RWPE2 (cell line): ENCODE results near the gene AQP6.

ENCODE experiments used
- ATAC-seq: fragments of 200-7000 bp; cut with Tn5 transposase; 3 replicates; pipeline ENCODE4 v1.9.1; 2021; ENCODE audit warnings: low read depth
- DNase-seq: peaks from one replicate; pipeline ENCODE4 v3.0.0-alpha.2; 2020; ENCODE audit warnings: low spot score
- H3K27ac ChIP-seq: fragments of 450-650 bp; 2 replicates; pipeline ENCODE4 v1.5.1; 2017; ENCODE audit warnings: mild to moderate bottlenecking; ENCODE audit not compliant: poor library complexity, severe bottlenecking
- H3K27me3 ChIP-seq: fragments of 250-450 bp; sonication (Bioruptor Pico); 2 replicates; pipeline ENCODE4 v1.5.1; 2021; ENCODE audit warnings: mild to moderate bottlenecking, moderate library complexity; ENCODE audit not compliant: insufficient read depth, poor library complexity, severe bottlenecking
- H3K36me3 ChIP-seq: fragments of 250-450 bp; sonication (Bioruptor Pico); 2 replicates; pipeline ENCODE4 v1.5.1; 2020; ENCODE audit warnings: low read depth, mild to moderate bottlenecking, moderate library complexity
- H3K4me1 ChIP-seq: fragments of 250-450 bp; sonication (Bioruptor Pico); 2 replicates; pipeline ENCODE4 v1.5.1; 2021; ENCODE audit warnings: mild to moderate bottlenecking, moderate library complexity; ENCODE audit not compliant: insufficient read depth, poor library complexity, severe bottlenecking
- H3K4me3 ChIP-seq: fragments of 250-450 bp; sonication (Bioruptor Pico); 2 replicates; pipeline ENCODE4 v1.5.1; 2021; ENCODE audit warnings: mild to moderate bottlenecking, moderate library complexity; ENCODE audit not compliant: severe bottlenecking
- H3K9me3 ChIP-seq: fragments of 250-450 bp; sonication (Bioruptor Pico); 2 replicates; pipeline ENCODE4 v1.5.1; 2021; ENCODE audit warnings: mild to moderate bottlenecking, moderate library complexity; ENCODE audit not compliant: severe bottlenecking
- CTCF ChIP-seq: fragments of 450-650 bp; IDR thresholded peaks from one replicate; pipeline ENCODE4 v1.5.1; 2017; ENCODE audit warnings: mild to moderate bottlenecking, moderate library complexity; ENCODE audit not compliant: poor library complexity, severe bottlenecking

The AQP6 gene

GRCh38 chr12:50014342-50014741 is 41.6 kb downstream of the AQP6 start:
- peaks cover 73% of the 10 kb centered on the region for H3K36me3 ChIP-seq
- peaks cover 13% of the 10 kb centered on the region for H3K4me1 ChIP-seq
- H3K27me3 ChIP-seq, result no peaks in the 10 kb centered on the region
- no peaks in the 10 kb centered on the region for H3K9me3 ChIP-seq
- DNase-seq (no peak), ATAC-seq (no peak)
- no peak for TF ChIP-seq CTCF
- no peak overlapping the region for H3K4me3 ChIP-seq
- no peak overlapping the region for H3K27ac ChIP-seq

DNA sequence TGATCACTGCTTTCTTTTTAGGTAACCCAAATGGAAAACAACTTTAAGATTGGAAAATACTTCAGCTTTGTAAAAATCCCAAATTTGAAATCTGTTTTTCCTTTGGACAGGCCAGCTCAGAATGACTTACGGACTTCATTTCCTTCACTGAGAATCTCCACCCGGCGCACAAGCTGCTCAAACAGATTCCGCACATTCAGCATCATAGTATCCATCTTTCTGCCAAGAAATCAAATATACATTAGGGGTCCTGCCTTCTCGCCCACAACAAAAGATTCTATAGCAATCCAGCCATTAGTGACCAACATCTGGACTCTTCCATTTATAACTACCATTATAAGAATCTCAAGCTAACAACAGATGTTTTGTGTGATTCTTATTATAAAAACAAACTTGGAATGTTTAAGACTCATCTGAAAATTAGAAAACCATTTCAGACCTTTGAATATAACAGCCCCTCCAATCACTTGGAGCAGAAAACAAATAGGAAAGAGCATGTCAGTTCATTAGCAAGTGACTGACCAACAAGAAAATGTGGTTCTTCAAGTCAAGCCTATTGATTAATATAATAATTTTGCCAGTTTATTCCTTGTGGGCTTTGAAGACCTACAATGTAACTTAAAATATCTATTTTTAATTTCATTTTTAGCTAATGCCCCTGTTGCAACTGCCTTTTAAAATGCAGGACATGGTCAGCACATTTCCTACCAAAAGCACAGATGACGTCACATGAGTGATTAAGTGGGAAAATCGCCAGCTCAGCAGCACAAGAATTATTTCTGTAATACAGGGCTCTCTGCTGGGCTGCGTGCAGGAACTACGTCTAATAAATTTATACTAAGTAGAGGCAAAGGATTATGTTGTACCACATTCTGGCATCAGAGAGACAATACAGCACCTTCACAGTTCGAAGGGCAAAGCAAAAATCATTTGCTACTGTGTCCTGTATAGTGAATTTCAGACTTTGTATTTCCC is 44.0 kb downstream of the AQP6 start:
- Histone ChIP-seq H3K4me1 (peaks cover 13% of the 10 kb centered on the region), H3K9me3 (no peaks in the 10 kb centered on the region), H3K4me3 (no peak overlapping the region), H3K27me3 (no peaks in the 10 kb centered on the region), H3K36me3 (peaks cover 57% of the 10 kb centered on the region), H3K27ac (peak overlapping the region; percentile 5)
- ATAC-seq, result no peak
- no peak for TF ChIP-seq CTCF
- DNase-seq, result no peak

DNA sequence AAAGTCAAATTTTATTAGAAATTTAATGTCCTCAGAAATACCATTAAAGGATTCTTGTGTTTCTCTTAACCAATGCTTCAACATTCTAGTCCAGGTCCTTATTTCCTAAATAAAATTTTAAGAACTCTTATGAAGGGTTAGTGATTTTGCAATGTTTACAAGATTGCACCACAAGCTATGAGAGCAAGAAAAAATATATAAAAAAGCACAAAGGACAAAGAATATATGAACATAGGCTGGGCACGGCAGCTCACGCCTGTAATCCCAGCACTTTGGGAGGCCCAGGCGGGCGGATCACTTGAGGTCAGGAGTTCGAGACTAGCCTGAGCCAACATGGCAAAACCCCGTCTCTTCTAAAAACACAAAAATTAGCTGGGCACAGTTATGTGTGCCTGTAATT is 44.9 kb downstream of the AQP6 start:
- no peak for ATAC-seq
- no peak for DNase-seq
- Histone ChIP-seq H3K4me1 (peaks cover 13% of the 10 kb centered on the region), H3K9me3 (no peaks in the 10 kb centered on the region), H3K27me3 (no peaks in the 10 kb centered on the region), H3K4me3 (no peak overlapping the region), H3K36me3 (peaks cover 56% of the 10 kb centered on the region), H3K27ac (peak overlapping the region; percentile 5)
- TF ChIP-seq CTCF, result no peak

DNA sequence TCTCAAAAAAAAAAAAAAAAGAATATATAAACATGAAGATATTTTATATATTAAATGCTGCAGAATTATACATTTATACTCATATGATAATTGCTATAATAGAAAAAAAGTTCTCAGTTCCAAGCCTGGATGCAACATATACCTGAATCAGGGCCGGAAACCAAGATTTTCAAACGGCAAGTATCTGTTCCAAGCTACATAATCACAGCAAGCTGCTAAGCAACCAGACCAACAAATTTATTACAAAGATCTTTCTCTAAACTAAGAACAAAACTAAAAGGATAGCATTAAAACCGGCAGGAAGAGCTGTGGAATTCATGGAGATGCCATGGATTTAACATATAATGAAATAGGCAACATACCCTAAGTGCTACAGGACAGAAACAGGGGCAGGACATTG is 45.4 kb downstream of the AQP6 start:
- ATAC-seq, result no peak
- Histone ChIP-seq H3K9me3 (no peaks in the 10 kb centered on the region), H3K4me3 (no peak overlapping the region), H3K36me3 (peaks cover 56% of the 10 kb centered on the region), H3K27me3 (no peaks in the 10 kb centered on the region), H3K27ac (peak overlapping the region; percentile 5), H3K4me1 (peaks cover 13% of the 10 kb centered on the region)
- TF ChIP-seq CTCF, result no peak
- DNase-seq, result no peak

GRCh38 chr12:50018968-50019367 is 46.2 kb downstream of the AQP6 start:
- H3K27ac ChIP-seq, result no peak overlapping the region

More at GRCh38 chr12:50018968-50019367, 46.2 kb downstream of the AQP6 start:
- no peak for DNase-seq
- no peaks in the 10 kb centered on the region for H3K9me3 ChIP-seq
- no peak for ATAC-seq
- TF ChIP-seq CTCF, result no peak
- H3K27me3 ChIP-seq, result no peaks in the 10 kb centered on the region
- H3K4me3 ChIP-seq, result no peak overlapping the region
- peaks cover 54% of the 10 kb centered on the region for H3K36me3 ChIP-seq
- peaks cover 16% of the 10 kb centered on the region for H3K4me1 ChIP-seq
